Cardiac muscle cell (in vitro differentiated cells and primary cell): ENCODE results near the gene BLZF1. TPM values are rescaled to one million over a fixed set of nuclear protein-coding genes. Genes with fewer than 3 reads are reported as not detected.
"Not testable (repeated sequence)": the region's sequence is repeated elsewhere in the genome, so short reads cannot be mapped to it uniquely, and the experiment has no call there.

Experiments used
- DNase-seq, 2 donors: peaks; one replicate each; pipeline versions ENCODE4 v3.0.0 to v3.0.0-alpha.2; 2010 to 2017; ENCODE audit warnings: low read depth in 1 of 2, low spot score in 1 of 2
- H3K27ac ChIP-seq: fragments of 200-600 bp; sonication (generic); 2 replicates; pipeline ENCODE4 v1.5.1; 2016
- H3K27me3 ChIP-seq: fragments of 200-600 bp; sonication (generic); 2 replicates; pipeline ENCODE4 v1.6.0; 2016; ENCODE audit warnings: control low read depth
- H3K36me3 ChIP-seq: fragments of 200-600 bp; sonication (generic); 2 replicates; pipeline ENCODE4 v1.5.1; 2016; ENCODE audit warnings: control low read depth
- H3K4me1 ChIP-seq: fragments of 200-600 bp; sonication (generic); 2 replicates; pipeline ENCODE4 v1.8.1; 2017; ENCODE audit warnings: low read depth, mild to moderate bottlenecking, mixed run types
- H3K4me3 ChIP-seq: fragments of 200-600 bp; sonication (generic); 2 replicates; pipeline ENCODE4 v1.5.1; 2016; ENCODE audit warnings: mild to moderate bottlenecking
- H3K9me3 ChIP-seq: fragments of 200-600 bp; sonication (generic); 2 replicates; pipeline ENCODE4 v1.5.1; 2017; ENCODE audit warnings: low read depth, mild to moderate bottlenecking, control low read depth
- CTCF ChIP-seq: IDR thresholded peaks from 2 replicates; pipeline ENCODE4 v1.5.1; 2012; ENCODE audit warnings: low read depth, mild to moderate bottlenecking, low read length
- polyA plus RNA-seq: library from polyadenylated mRNA; unstranded; fragments of >200 nt; fragmentation: Nextera tagmentation; extraction: Ambion mirVana; gene quantifications from 2 replicates; pipeline ENCODE4 v1.2.1, GENCODE V29; 2016
- total RNA-seq: library from RNA; depleted of rRNA; stranded (reverse); fragments of >200 nt; gene quantifications from 2 replicates; pipeline ENCODE4 v1.2.3, GENCODE V29; 2016

BLZF1 gene
- total and polyA plus RNA-seq, 2 experiments from 2014 or later, result 17.3 to 19.7 TPM

DNA sequence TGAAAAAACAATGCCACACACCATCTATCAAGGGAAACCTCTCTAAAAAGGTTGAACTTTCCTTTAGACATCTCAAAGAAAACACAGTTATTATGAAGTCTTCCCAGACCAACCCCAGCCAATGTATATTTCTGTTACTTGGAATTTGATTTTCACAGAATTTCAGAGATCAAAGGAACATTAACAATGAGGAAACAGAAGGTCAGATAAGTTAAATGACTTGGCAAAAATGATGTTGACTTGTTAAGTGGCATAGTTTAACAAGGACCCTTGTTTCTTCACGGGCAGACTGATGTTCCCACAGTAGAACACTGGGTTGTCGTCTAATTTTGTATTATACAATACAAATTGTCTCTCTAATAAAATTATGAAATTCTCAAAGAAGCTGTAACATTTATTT is 29.4 kb upstream of the BLZF1 start:
- Histone ChIP-seq H3K9me3 (no peaks in the 10 kb centered on the region), H3K27me3 (no peaks in the 10 kb centered on the region), H3K27ac (no peak overlapping the region), H3K4me1 (no peaks in the 10 kb centered on the region), H3K36me3 (no peaks in the 10 kb centered on the region), H3K4me3 (no peak overlapping the region)
- no peak for TF ChIP-seq CTCF
- no peak for DNase-seq

DNA sequence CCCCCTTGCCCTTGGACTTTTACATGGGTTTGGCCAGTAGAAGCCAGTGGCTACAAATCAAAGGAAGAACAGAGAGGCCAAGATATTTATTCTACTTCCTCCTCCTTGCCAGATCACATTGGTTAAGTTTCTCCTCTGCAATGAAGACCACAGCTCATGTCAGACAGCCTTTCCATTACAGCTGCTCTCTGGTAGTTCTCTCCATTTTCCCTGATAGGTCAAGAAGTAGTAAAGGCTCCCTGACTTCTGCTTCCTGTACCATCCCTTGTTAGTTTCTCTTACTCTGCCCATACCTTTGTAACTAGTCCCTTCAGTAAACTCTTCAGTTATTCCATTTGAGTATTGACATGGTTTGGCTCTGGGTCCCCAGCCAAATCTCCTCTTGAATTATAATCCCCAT is 28.2 kb upstream of the BLZF1 start:
- Histone ChIP-seq H3K4me1 (no peaks in the 10 kb centered on the region), H3K27me3 (no peaks in the 10 kb centered on the region), H3K36me3 (no peaks in the 10 kb centered on the region), H3K27ac (no peak overlapping the region), H3K9me3 (no peaks in the 10 kb centered on the region), H3K4me3 (no peak overlapping the region)
- no peak for DNase-seq
- TF ChIP-seq CTCF, result no peak

DNA sequence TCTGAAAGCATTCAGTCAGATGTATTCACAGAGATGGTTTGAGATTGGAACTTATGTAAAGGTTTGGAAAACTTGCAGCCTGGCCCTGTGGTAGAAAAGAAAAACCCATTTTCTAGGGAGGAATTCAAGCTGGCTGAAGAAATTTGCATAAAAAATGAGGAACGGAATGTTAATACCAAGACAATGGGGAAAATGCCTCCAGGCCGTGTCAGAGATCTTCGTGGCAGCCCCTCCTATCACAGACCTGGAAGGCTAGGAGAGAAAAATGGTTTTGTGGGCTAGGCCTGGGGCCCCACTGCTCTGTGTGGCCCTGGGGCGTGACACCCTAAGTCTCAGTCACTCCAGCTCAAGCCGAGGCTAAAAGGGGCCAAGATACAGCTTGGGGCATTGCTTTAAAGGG is 27.1 kb upstream of the BLZF1 start:
- no peak overlapping the region for H3K27ac ChIP-seq
- DNase-seq, result no peak
- H3K36me3 ChIP-seq, result no peaks in the 10 kb centered on the region
- H3K4me3 ChIP-seq, result no peak overlapping the region
- H3K4me1 ChIP-seq, result peaks cover 5% of the 10 kb centered on the region
- H3K9me3 ChIP-seq, result no peaks in the 10 kb centered on the region
- TF ChIP-seq CTCF, result no peak
- H3K27me3 ChIP-seq, result no peaks in the 10 kb centered on the region

DNA sequence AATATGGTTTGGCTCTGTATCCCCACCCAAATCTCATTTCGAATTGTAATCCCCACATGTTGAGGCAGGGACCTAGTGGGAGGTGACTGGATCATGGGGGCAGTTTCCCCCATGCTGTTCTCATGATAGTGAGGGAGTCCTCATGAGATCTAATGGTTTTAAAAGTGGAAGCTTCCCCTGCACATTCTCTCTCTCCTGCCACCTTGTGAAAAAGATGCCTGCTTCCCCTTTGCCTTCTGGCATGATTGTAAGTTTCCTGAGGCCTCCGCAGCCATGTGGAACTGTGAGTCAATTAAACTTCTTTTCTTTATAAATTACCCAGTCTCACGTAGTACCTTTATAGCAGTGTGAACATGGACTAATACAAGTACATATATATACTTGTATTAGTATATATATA is 25.9 kb upstream of the BLZF1 start:
- H3K36me3 ChIP-seq, H3K4me1 ChIP-seq, H3K27me3 ChIP-seq, H3K9me3 ChIP-seq, H3K4me3 ChIP-seq, H3K27ac ChIP-seq, DNase-seq: not testable (repeated sequence)

DNA sequence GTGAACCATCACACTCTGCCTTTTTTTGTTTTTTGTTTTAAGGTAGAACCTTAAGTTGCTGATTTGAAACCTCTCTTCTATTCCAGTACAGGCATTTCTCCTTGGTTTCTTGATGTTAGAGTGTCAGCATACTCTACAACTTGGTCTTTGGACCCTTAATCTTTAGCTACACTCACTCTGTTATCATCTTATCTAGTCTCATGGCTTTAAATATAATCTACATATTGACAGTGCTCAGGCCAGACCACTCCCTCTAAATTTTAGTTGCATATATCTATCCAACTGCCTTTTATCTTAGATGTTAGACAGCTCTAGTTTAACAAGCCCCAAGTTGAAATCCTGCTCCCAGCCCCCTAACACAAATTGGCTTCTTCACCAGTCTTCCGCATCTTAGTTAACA is 22.5 kb upstream of the BLZF1 start:
- Histone ChIP-seq H3K27ac (no peak overlapping the region), H3K36me3 (no peaks in the 10 kb centered on the region), H3K4me1 (peaks cover 14% of the 10 kb centered on the region), H3K27me3 (no peaks in the 10 kb centered on the region), H3K4me3 (no peak overlapping the region), H3K9me3 (no peaks in the 10 kb centered on the region)
- no peak for TF ChIP-seq CTCF
- DNase-seq, result no peak

GRCh38 chr1:169346036-169346589 is 21.9 kb upstream of the BLZF1 start:
- Histone ChIP-seq H3K4me1 (peaks cover 14% of the 10 kb centered on the region), H3K4me3 (no peak overlapping the region), H3K27me3 (no peaks in the 10 kb centered on the region), H3K27ac (no peak overlapping the region), H3K36me3 (no peaks in the 10 kb centered on the region), H3K9me3 (no peaks in the 10 kb centered on the region)
- no peak for DNase-seq
- no peak for TF ChIP-seq CTCF
